ENCODE results near the gene CALHM4.
A peak's percentile ranks its signal among the peaks of the same experiment; 100 is the strongest.

CALHM4 gene

GRCh38 chr6:116553451-116553850 lies at the start of gene CALHM4:
TSS of gene CALHM4 (plus strand) at chr6:116553751. CDS start at chr6:116553794, 43 bp downstream.
- no peak for DNase-seq (ENCODE audit: low spot score)

- no peak for DNase-seq (ENCODE audit: low spot score)
These were observed 46.2 kb upstream of the CALHM4 start for GRCh38 chr6:116507324-116507723.

GRCh38 chr6:116508527-116508926 lies 45.0 kb upstream of the CALHM4 start:
- DNase-seq (ENCODE audit: low spot score): no peak

GRCh38 chr6:116511424-116512110 lies 42.0 kb upstream of the CALHM4 start, which contains the start of gene CALHM5:
TSS of gene CALHM5 (plus strand) at chr6:116511639. CDS start at chr6:116511697, 58 bp downstream.
- peak; percentile 37 for DNase-seq (ENCODE audit: low spot score)

- DNase-seq (ENCODE audit: low spot score): no peak
These were observed 41.4 kb upstream of the CALHM4 start for GRCh38 chr6:116512111-116512559.

- no peak for DNase-seq (ENCODE audit: low spot score)
These were observed 40.8 kb upstream of the CALHM4 start for GRCh38 chr6:116512734-116513133.

DNA sequence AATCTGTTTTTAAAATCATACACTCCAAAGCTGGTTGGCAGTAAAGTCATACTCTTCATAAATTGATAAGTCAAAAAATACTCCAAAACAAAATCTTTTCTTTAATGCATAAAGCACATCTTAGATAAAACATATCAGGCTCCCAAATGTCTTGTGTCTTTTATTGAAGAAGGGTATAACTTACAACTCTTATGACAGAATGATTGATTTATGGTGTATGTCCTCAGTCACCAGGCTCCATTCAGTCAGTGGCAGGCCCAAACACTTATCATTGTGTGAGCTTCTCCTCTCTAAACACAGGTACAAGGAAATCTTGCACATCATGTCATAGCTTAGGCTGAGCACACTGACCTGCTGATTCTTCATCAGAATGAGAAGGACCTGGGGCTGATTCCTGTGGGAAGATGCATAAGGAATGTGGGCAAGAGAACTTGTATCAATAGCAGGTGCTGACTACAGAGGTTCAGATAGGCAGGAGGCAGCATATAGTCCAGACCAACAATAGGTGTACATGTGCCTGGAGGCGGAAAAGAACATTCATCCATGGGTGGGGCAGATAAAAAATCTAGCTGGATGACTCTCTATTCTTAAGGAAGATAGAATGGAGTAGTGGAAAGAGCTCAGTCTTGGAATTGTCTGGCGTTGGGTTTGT lies 40.2 kb upstream of the CALHM4 start:
- no peak for DNase-seq (ENCODE audit: low spot score)

- DNase-seq (ENCODE audit: low spot score): no peak
These were observed 39.4 kb upstream of the CALHM4 start for GRCh38 chr6:116514111-116514510.

DNA sequence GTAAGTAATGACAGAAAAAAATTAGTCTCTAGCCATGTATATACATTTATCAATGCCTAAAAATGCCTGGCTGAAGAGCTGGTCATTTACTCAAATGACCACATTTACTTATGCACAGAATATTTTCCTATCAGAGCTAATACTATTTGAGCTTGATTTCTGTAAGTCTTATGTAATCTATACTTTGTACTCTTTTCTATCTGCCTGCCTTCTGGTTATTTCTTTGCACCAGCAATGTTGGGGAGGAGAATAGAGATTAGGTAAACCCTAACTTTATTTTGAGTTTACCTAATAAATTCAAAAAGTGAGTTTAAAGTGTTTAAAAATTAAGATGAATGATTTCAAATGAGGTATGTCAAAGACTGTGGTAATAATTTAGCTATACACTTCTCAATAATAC lies 38.4 kb upstream of the CALHM4 start:
- no peak for DNase-seq (ENCODE audit: low spot score)

DNA sequence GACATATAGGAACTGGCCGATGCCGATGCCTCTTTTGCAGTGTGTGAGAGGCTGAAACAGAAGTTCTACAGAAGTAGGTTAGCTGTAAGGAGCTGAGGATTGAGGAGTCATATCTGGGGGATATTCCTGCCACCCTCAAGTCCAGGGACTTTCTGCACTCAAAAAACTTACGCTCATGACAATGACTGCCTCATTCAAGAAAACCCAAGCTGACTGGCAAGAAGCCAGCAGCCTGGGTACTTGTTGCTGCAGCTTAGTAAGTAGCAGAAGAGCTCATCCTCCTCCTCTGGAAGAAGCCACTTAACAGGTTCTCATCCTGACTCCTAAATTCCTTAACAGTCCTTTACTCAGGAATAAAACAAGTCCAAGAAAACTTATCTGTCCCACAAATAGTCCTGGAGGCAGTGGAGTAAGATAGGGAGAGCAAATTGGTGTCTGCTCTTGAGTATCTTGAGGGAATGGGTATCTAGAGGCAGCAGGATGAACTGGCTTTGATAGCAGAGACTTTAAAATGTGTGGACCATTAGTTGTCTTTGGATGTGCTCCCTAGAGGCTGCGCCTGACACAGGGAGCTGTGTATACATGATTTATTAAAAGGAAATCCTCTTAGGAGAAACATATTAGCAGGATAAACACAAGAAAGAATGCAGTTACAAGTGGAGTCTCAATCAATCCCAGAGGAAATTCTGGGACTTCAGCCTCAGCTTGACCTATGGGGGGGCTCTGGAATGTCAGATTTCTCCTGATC lies 34.8 kb upstream of the CALHM4 start:
- no peak for DNase-seq (ENCODE audit: low spot score)

DNA sequence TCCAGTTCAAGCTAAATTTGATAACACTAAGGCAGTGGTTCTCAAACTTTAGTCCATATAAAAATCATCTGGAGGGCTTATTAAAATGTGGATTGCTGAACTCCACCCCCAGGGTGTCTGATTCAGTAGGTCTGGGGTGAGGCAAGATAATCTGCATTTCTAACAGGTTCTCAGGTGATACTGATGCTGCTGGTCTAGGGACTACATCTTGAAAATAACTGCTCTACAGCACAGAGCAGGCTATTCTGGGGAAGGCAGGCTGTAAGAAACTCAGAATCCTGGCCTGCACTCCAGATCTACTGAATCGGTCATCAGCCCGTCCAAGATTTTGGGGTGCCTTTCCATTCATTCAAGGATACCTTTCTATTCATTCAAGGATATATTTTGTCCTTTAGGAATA lies 30.7 kb upstream of the CALHM4 start:
- DNase-seq (ENCODE audit: low spot score): no peak

DNA sequence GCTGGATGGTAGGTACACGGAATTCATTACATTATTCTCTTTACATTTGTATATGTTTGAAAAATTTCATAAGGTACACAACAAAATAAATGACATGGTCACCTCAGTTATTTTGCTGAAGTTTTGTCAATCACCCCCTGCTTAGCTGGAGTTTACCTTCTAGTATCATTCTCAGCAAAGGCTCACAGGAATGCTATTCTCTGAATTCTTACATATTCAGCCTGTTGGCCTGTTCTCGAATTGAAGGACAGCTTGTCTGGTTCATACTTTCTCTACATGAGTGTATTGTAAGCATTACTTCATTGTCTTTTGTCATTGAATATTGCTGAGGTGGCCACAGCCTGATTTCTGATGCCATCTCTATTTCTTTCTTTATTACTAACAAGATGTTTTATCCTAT lies 29.3 kb upstream of the CALHM4 start:
- no peak for DNase-seq (ENCODE audit: low spot score)

GRCh38 chr6:116528133-116528532 lies 25.4 kb upstream of the CALHM4 start:
- DNase-seq (ENCODE audit: low spot score): no peak

DNA sequence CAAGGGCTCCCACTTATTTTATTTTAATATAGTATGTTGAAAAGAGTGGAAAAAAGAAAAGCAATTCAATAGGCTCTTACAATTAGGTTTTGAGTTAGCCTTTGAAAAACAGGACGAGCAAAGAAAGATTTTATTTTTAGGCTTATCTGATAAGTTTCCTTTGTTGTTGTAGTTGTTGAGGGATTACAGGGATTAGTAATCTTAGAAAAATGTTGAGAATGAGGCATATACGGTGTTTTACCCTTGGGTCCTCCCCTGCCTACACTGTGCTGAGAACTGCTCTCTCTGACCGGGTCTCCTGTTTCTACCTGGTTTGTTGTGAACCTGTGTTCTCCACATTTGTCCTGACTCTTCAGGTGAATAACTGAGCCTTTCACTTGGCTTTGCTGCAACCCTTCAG lies 24.8 kb upstream of the CALHM4 start:
- DNase-seq (ENCODE audit: low spot score): no peak

- no peak for DNase-seq (ENCODE audit: low spot score)
These were observed 23.9 kb upstream of the CALHM4 start for GRCh38 chr6:116529466-116530290.

DNA sequence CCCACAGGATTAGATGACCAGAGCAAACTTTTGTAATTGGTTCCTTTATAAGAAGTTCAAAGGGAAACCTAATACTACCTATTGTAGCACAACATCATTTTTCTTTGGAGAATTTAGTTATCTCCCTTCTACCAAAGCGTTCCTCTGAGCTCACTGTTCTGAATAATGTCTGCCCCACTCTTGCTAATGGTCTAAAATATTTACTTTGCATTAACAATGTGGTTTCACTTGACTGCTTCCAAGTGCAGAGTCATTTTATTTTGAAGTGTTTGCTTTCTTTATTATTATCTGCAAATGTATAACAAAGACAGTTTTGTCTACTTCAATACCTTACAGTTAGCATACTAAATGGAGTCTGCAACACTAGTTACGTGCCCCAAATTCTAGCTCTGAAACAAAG lies 23.1 kb upstream of the CALHM4 start:
- DNase-seq (ENCODE audit: low spot score): no peak

GRCh38 chr6:116531675-116532570 lies 21.6 kb upstream of the CALHM4 start:
- DNase-seq (ENCODE audit: low spot score): peak; percentile 50

DNA sequence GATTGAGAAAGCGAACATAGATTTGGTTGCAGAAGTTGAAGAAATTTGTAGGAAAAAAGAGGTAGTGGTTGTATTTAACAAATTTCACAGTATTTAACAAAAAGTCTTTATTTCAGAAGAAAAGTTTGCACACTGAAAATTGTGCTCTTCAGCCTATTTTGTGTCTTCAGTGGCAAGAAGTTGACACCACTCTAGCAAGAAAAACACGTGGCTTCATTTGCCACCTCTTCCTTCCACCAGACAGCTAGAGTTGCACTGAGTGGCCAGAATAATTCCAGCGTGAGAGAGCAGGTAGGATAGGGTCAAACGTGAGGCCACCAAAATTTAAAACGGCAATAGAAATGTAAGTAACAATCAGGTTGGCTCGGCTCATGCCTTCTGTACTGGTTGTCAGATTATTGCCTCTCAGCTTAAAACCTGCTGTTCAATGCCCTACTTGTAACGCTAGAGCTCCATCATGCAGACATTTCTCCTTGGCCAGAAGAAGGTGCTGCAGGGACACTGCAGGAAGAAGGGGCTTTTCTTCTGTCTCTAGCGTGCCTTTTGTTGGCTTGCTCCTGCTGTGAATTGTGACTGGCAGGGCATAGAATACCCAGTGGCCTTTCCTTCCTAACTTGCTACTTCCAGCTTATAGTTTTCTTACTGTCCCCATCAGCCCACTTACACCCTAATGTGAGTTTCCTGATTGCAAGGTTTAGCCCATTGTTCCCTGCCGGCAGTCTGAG lies 20.2 kb upstream of the CALHM4 start:
- DNase-seq (ENCODE audit: low spot score): no peak

DNA sequence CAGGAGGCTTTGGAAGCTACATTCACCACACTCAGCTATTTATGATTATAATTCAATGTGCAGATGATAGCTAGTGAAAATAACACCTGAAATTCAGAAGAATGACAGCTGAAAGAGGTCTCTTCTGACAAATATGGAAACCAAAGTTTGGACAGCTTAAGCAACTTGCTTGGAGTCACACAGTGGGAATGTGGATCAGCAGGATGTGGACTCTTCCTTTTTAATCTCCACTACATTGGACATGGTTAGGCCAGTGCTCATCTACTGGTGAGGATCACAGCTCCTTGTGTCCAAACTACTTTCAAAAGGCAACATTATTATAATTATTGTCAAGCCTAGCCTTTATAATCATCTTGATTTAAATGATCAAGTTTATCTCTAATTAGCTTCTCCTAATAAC lies 18.4 kb upstream of the CALHM4 start:
- DNase-seq (ENCODE audit: low spot score): no peak

GRCh38 chr6:116536216-116536621 lies 17.3 kb upstream of the CALHM4 start:
- DNase-seq (ENCODE audit: low spot score): peak; percentile 40
